Measurements from ENCODE around the gene EZR.

EZR gene

GRCh38 chr6:158757753-158758090 lies 61.4 kb downstream of the EZR start:
- DNase-seq: no peak

- no peak for DNase-seq
Measured at GRCh38 chr6:158756977-158757752, 62.0 kb downstream of the EZR start.

GRCh38 chr6:158756126-158756525 lies 63.0 kb downstream of the EZR start:
- no peak for DNase-seq

- no peak for DNase-seq
Measured at GRCh38 chr6:158755636-158756035, 63.5 kb downstream of the EZR start.

GRCh38 chr6:158754738-158755137 lies 64.4 kb downstream of the EZR start:
- DNase-seq: no peak

- no peak for DNase-seq
Measured at GRCh38 chr6:158753811-158754210, 65.4 kb downstream of the EZR start.

GRCh38 chr6:158752613-158753012 lies 66.6 kb downstream of the EZR start:
- no peak for DNase-seq

- DNase-seq: no peak
Measured at GRCh38 chr6:158751921-158752320, 67.2 kb downstream of the EZR start.

- DNase-seq: no peak
Measured at GRCh38 chr6:158751224-158751623, 67.9 kb downstream of the EZR start.

- DNase-seq: no peak
Measured at GRCh38 chr6:158744986-158745430, 74.2 kb downstream of the EZR start.

- no peak for DNase-seq
Measured at GRCh38 chr6:158743033-158743651, 76.0 kb downstream of the EZR start.

- no peak for DNase-seq
Measured at GRCh38 chr6:158739673-158740072, 79.5 kb downstream of the EZR start.

GRCh38 chr6:158737710-158738615 lies 81.2 kb downstream of the EZR start:
- peak; percentile 64 for DNase-seq

GRCh38 chr6:158737082-158737709 lies 82.0 kb downstream of the EZR start:
- DNase-seq: no peak

- no peak for DNase-seq
Measured at GRCh38 chr6:158735009-158735408, 84.2 kb downstream of the EZR start.

GRCh38 chr6:158730541-158730907 lies 88.6 kb downstream of the EZR start:
- DNase-seq: no peak

- no peak for DNase-seq
Measured at GRCh38 chr6:158729906-158730540, 89.1 kb downstream of the EZR start.

- DNase-seq: no peak
Measured at GRCh38 chr6:158725704-158726103, 93.5 kb downstream of the EZR start.

- DNase-seq: no peak
Measured at GRCh38 chr6:158722176-158722729, 96.9 kb downstream of the EZR start.

- peak; percentile 21 for DNase-seq
Measured at GRCh38 chr6:158718461-158719046, 100.6 kb downstream of the EZR start.

- no peak for DNase-seq
Measured at GRCh38 chr6:158717341-158718330, 101.5 kb downstream of the EZR start.

Measured in EL (cell line).